Retinal pigment epithelial cell (primary cell): ENCODE results near the gene SLC2A11.

ENCODE experiments used
- DNase-seq: peaks from one replicate; pipeline ENCODE4 v3.0.0-alpha.2; 2010; ENCODE audit warnings: low read depth
- H3K4me3 ChIP-seq: 2 replicates; pipeline ENCODE4 v1.5.1; 2011; ENCODE audit warnings: mild to moderate bottlenecking, low read length, control low read depth, moderate library complexity
- CTCF ChIP-seq: conservative IDR thresholded peaks from 2 replicates; pipeline ENCODE4 v1.5.1; 2011; ENCODE audit warnings: low read depth, low read length, control low read depth, inconsistent platforms

SLC2A11 gene

GRCh38 chr22:23882370-23882769, 24.7 kb downstream of the SLC2A11 start:
- no peak overlapping the region for H3K4me3 ChIP-seq
- no peak for TF ChIP-seq CTCF
- no peak for DNase-seq

GRCh38 chr22:23883658-23884057, 26.0 kb downstream of the SLC2A11 start:
- H3K4me3 ChIP-seq = no peak overlapping the region
- DNase-seq = no peak
- TF ChIP-seq CTCF = no peak

- no peak overlapping the region for H3K4me3 ChIP-seq
- no peak for DNase-seq
- TF ChIP-seq CTCF = no peak
These were observed 26.5 kb downstream of the SLC2A11 start for GRCh38 chr22:23884140-23884539.

GRCh38 chr22:23888615-23889401, 31.1 kb downstream of the SLC2A11 start:
- TF ChIP-seq CTCF = peak; percentile 13
- DNase-seq = no peak
- no peak overlapping the region for H3K4me3 ChIP-seq

GRCh38 chr22:23889620-23890019, 31.9 kb downstream of the SLC2A11 start:
- TF ChIP-seq CTCF = no peak
- no peak for DNase-seq
- no peak overlapping the region for H3K4me3 ChIP-seq

- no peak for TF ChIP-seq CTCF
- H3K4me3 ChIP-seq = no peak overlapping the region
- DNase-seq = no peak
These were observed 34.1 kb downstream of the SLC2A11 start for GRCh38 chr22:23891726-23892125.

- no peak for DNase-seq
- no peak for TF ChIP-seq CTCF
- H3K4me3 ChIP-seq = no peak overlapping the region
These were observed 34.5 kb downstream of the SLC2A11 start for GRCh38 chr22:23892130-23892529.
